GM23338 (cell line): Measurements from ENCODE around the gene C1QTNF2. TPM values are rescaled to one million over a fixed set of nuclear protein-coding genes. Genes with fewer than 3 reads are reported as not detected.
A peak's percentile ranks its signal among the peaks of the same experiment; 100 is the strongest.

Experiments used
- ATAC-seq: fragments of 200-7000 bp; cut with Tn5 transposase; 3 replicates; pipeline ENCODE4 v1.9.1; 2020
- DNase-seq: peaks from one replicate; pipeline ENCODE4 v3.0.0-alpha.2; 2015; ENCODE audit warnings: low spot score
- H2AFZ ChIP-seq: fragments of 200-600 bp; sonication (generic); 2 replicates; pipeline ENCODE4 v1.8.0; 2016; ENCODE audit warnings: antibody characterized with exemption, mild to moderate bottlenecking, moderate library complexity
- H3F3A ChIP-seq: fragments of 200-600 bp; sonication (generic); replicated peaks from 2 replicates; pipeline ENCODE4 v1.8.0; 2017; ENCODE audit warnings: antibody characterized with exemption, mixed run types, low read depth
- H3K27ac ChIP-seq: fragments of 200-600 bp; sonication (generic); 2 replicates; pipeline ENCODE4 v1.6.1; 2016; ENCODE audit warnings: low read depth
- H3K27me3 ChIP-seq: fragments of 200-600 bp; sonication (generic); 2 replicates; pipeline ENCODE4 v1.8.0; 2016; ENCODE audit warnings: mild to moderate bottlenecking, mixed run types, moderate library complexity; ENCODE audit not compliant: insufficient read depth
- H3K36me3 ChIP-seq: fragments of 200-600 bp; sonication (generic); 2 replicates; pipeline ENCODE4 v1.8.0; 2016; ENCODE audit warnings: mild to moderate bottlenecking; ENCODE audit not compliant: insufficient read depth
- H3K4me1 ChIP-seq: fragments of 200-600 bp; sonication (generic); 2 replicates; pipeline ENCODE4 v1.8.0; 2016; ENCODE audit warnings: mild to moderate bottlenecking, moderate library complexity; ENCODE audit not compliant: insufficient read depth
- H3K4me2 ChIP-seq: fragments of 200-600 bp; sonication (generic); 2 replicates; pipeline ENCODE4 v1.7.1; 2017; ENCODE audit warnings: mixed run types
- H3K4me3 ChIP-seq: fragments of 200-600 bp; sonication (generic); 2 replicates; pipeline ENCODE4 v1.6.1; 2016; ENCODE audit warnings: mixed run types
- H3K79me2 ChIP-seq: fragments of 200-600 bp; sonication (generic); replicated peaks from 2 replicates; pipeline ENCODE4 v1.8.0; 2017; ENCODE audit warnings: mild to moderate bottlenecking; ENCODE audit not compliant: insufficient read depth
- H3K9me2 ChIP-seq: fragments of 200-600 bp; sonication (generic); 2 replicates; pipeline ENCODE4 v1.8.0; 2017; ENCODE audit not compliant: insufficient read depth
- H4K20me1 ChIP-seq: fragments of 200-600 bp; sonication (generic); replicated peaks from 2 replicates; pipeline ENCODE4 v1.8.0; 2017; ENCODE audit warnings: mild to moderate bottlenecking; ENCODE audit not compliant: insufficient read depth
- H3K27ac Mint-ChIP-seq: 2 replicates; pipeline ENCODE4 v1.8.0; 2020; ENCODE audit warnings: inconsistent platforms, mild to moderate bottlenecking, moderate library complexity, mixed read lengths
- H3K27me3 Mint-ChIP-seq: 3 replicates; pipeline ENCODE4 v1.8.0; 2022; ENCODE audit warnings: low read depth, mild to moderate bottlenecking, moderate library complexity, mixed read lengths, inconsistent platforms; ENCODE audit not compliant: insufficient read depth, poor library complexity
- H3K36me3 Mint-ChIP-seq: 3 replicates; pipeline ENCODE4 v1.8.0; 2021; ENCODE audit warnings: low read depth, mild to moderate bottlenecking, inconsistent platforms, moderate library complexity, mixed read lengths
- H3K4me1 Mint-ChIP-seq: 3 replicates; pipeline ENCODE4 v1.8.0; 2020; ENCODE audit warnings: mild to moderate bottlenecking, inconsistent platforms, mixed read lengths
- H3K4me3 Mint-ChIP-seq: 3 replicates; pipeline ENCODE4 v1.8.0; 2021; ENCODE audit warnings: moderate library complexity, mild to moderate bottlenecking, inconsistent platforms, mixed read lengths
- H3K9me3 Mint-ChIP-seq: 3 replicates; pipeline ENCODE4 v1.8.0; 2020; ENCODE audit warnings: moderate library complexity, mild to moderate bottlenecking, inconsistent platforms, mixed read lengths
- CREB1 ChIP-seq: fragments of 250-450 bp; sonication (Bioruptor Pico); IDR thresholded peaks from 2 replicates; pipeline ENCODE4 v1.5.0; 2020; ENCODE audit warnings: low read depth, mild to moderate bottlenecking, moderate library complexity
- EZH2 ChIP-seq: fragments of 200-600 bp; sonication (generic); IDR thresholded peaks from one replicate; pipeline ENCODE4 v1.8.0; 2017; ENCODE audit warnings: antibody characterized with exemption, mild to moderate bottlenecking, low read depth; ENCODE audit not compliant: unreplicated experiment
- EZH2phosphoT487 ChIP-seq: fragments of 200-600 bp; sonication (generic); IDR thresholded peaks from one replicate; pipeline ENCODE4 v1.8.1; 2018; ENCODE audit warnings: antibody characterized with exemption; ENCODE audit not compliant: unreplicated experiment
- NANOG ChIP-seq: IDR thresholded peaks from 2 replicates; pipeline ENCODE4 v1.6.1; 2016; ENCODE audit warnings: antibody characterized with exemption, borderline replicate concordance
- ZNF114 ChIP-seq: fragments of 250-450 bp; sonication (Bioruptor Pico); IDR thresholded peaks from 2 replicates; pipeline ENCODE4 v1.5.0; 2020; ENCODE audit warnings: mild to moderate bottlenecking, moderate library complexity
- ZNF331 ChIP-seq: fragments of 250-450 bp; sonication (Bioruptor Pico); IDR thresholded peaks from 2 replicates; pipeline ENCODE4 v1.5.0; 2020; ENCODE audit warnings: low read depth, mild to moderate bottlenecking, moderate library complexity
- long read RNA-seq: library from polyadenylated mRNA; unstranded; transcript quantifications from one replicate; pipeline ENCODE4 v2.0.0, GENCODE V29; 2020; ENCODE audit not compliant: unreplicated experiment
- polyA plus RNA-seq: library from polyadenylated mRNA; unstranded; fragments of >200 nt; fragmentation: Nextera tagmentation; extraction: Ambion mirVana; gene quantifications from 2 replicates; pipeline ENCODE4 v1.2.1, GENCODE V29; 2016
- total RNA-seq: library from RNA; depleted of rRNA; stranded (reverse); fragments of >200 nt; shearing (Covaris generic); gene quantifications from 2 replicates; pipeline ENCODE4 v1.2.3, GENCODE V29; 2014; rRNA removed
- TF ChIP-seq, protein P1 (sequence below): IDR thresholded peaks from one replicate; pipeline ENCODE4 v1.6.1; 2018; ENCODE audit warnings: antibody characterized with exemption; ENCODE audit not compliant: unreplicated experiment
- TF ChIP-seq, protein P2 (sequence below), 2 experiments: fragments of 200-600 bp in 1 of 2; sonication (generic) in 1 of 2; conservative IDR thresholded peaks; 2 replicates each; pipeline versions ENCODE4 v1.5.1 to v1.6.1; 2016 to 2017; ENCODE audit warnings: antibody characterized with exemption in 2 of 2, low read depth in 2 of 2, mild to moderate bottlenecking in 2 of 2, moderate library complexity in 1 of 2
- TF ChIP-seq, protein P3 (sequence below): fragments of 250-450 bp; sonication (Bioruptor Pico); IDR thresholded peaks from 2 replicates; pipeline ENCODE4 v1.5.0; 2020; ENCODE audit warnings: mild to moderate bottlenecking, moderate library complexity
- TF ChIP-seq, protein P4 (sequence below): IDR thresholded peaks from 2 replicates; pipeline ENCODE4 v1.6.1; 2016; ENCODE audit warnings: antibody characterized with exemption

Gene C1QTNF2, protein sequence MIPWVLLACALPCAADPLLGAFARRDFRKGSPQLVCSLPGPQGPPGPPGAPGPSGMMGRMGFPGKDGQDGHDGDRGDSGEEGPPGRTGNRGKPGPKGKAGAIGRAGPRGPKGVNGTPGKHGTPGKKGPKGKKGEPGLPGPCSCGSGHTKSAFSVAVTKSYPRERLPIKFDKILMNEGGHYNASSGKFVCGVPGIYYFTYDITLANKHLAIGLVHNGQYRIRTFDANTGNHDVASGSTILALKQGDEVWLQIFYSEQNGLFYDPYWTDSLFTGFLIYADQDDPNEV
- 0.27 and 0.56 TPM in 2 replicates for total RNA-seq
- 0.61 and 0.92 TPM in 2 replicates for polyA plus RNA-seq
- long read RNA-seq, partial matches to known transcripts = 0 of 4 reads
- long read RNA-seq, other reads (novel, unspliced or antisense) = 2 of 4 reads

DNA sequence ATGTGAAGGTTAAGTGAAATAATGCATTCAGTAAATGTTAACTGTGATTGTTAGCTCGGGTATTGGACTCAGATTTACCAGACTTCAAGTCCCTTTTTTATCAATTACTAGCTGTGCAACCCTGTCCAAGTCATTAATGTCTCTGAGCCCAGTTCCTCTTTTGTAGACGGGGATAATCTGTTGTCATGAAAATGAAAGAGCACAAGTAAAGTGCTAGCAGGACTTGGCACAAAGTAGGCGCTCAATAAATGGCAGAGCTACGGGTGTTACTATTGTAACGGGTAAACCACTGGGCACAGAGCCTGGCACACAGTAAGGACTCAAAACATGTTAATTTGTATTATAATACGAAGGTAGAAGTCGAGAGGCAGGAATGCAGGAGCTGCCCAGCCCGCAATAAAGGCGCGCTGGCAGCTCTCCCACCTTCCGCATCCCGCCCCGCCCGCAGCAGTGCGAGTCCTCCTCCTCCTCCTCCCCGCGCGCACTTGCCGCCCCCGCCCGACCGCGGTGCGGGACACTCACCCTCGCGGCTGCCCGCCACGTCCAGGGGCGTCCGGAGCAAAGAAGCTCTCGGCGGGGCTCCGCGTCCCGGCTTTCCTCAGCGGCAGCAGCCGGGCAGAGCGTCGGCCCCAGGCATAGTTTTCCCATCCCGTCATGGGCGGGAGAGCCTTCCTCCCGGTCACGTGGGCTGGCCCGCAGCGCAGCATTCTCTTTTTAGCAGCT lies at the start of gene C1QTNF2:
TSS of gene C1QTNF2 (minus strand) at position 637 of the 723 bp plus-strand sequence. CDS start 15,615 bp downstream, outside the sequence.
- Histone ChIP-seq H3K27me3 (peaks cover 30% of the 10 kb centered on the region), H3K4me2 (peak within 1 kb of the TSS; percentile 96), H3K27ac (no peak within 1 kb of the TSS), H3K9me2 (no peaks in the 10 kb centered on the region), H4K20me1 (no peaks in the 10 kb centered on the region), H3K4me1 (peaks cover 5% of the 10 kb centered on the region; the same call in 1 of the 2 replicates), H3K4me3 (peak within 1 kb of the TSS; percentile 73), H2AFZ (peak within 1 kb of the TSS; percentile 100), H3F3A (no peaks in the 10 kb centered on the region), H3K79me2 (no peaks in the 10 kb centered on the region), H3K36me3 (no peaks in the 10 kb centered on the region)
- Mint-ChIP-seq H3K27ac (no peak within 1 kb of the TSS), H3K9me3 (no peaks in the 10 kb centered on the region), H3K4me1 (peaks cover 9% of the 10 kb centered on the region), H3K27me3 (peaks cover 12% of the 10 kb centered on the region), H3K36me3 (no peaks in the 10 kb centered on the region), H3K4me3 (peak within 1 kb of the TSS; percentile 68)
- ATAC-seq (peak; percentile 91), DNase-seq (peak; percentile 85)
- TF ChIP-seq EZH2 (no peak), NANOG (no peak), ZNF114 (CRISPR knock-in tag) (no peak), EZH2phosphoT487 (no peak), CREB1 (no peak; the same call in 1 of the 2 replicates), ZNF331 (CRISPR knock-in tag) (no peak)
- TF ChIP-seq, protein P1, sequence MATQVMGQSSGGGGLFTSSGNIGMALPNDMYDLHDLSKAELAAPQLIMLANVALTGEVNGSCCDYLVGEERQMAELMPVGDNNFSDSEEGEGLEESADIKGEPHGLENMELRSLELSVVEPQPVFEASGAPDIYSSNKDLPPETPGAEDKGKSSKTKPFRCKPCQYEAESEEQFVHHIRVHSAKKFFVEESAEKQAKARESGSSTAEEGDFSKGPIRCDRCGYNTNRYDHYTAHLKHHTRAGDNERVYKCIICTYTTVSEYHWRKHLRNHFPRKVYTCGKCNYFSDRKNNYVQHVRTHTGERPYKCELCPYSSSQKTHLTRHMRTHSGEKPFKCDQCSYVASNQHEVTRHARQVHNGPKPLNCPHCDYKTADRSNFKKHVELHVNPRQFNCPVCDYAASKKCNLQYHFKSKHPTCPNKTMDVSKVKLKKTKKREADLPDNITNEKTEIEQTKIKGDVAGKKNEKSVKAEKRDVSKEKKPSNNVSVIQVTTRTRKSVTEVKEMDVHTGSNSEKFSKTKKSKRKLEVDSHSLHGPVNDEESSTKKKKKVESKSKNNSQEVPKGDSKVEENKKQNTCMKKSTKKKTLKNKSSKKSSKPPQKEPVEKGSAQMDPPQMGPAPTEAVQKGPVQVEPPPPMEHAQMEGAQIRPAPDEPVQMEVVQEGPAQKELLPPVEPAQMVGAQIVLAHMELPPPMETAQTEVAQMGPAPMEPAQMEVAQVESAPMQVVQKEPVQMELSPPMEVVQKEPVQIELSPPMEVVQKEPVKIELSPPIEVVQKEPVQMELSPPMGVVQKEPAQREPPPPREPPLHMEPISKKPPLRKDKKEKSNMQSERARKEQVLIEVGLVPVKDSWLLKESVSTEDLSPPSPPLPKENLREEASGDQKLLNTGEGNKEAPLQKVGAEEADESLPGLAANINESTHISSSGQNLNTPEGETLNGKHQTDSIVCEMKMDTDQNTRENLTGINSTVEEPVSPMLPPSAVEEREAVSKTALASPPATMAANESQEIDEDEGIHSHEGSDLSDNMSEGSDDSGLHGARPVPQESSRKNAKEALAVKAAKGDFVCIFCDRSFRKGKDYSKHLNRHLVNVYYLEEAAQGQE = no peak
- TF ChIP-seq, protein P2, sequence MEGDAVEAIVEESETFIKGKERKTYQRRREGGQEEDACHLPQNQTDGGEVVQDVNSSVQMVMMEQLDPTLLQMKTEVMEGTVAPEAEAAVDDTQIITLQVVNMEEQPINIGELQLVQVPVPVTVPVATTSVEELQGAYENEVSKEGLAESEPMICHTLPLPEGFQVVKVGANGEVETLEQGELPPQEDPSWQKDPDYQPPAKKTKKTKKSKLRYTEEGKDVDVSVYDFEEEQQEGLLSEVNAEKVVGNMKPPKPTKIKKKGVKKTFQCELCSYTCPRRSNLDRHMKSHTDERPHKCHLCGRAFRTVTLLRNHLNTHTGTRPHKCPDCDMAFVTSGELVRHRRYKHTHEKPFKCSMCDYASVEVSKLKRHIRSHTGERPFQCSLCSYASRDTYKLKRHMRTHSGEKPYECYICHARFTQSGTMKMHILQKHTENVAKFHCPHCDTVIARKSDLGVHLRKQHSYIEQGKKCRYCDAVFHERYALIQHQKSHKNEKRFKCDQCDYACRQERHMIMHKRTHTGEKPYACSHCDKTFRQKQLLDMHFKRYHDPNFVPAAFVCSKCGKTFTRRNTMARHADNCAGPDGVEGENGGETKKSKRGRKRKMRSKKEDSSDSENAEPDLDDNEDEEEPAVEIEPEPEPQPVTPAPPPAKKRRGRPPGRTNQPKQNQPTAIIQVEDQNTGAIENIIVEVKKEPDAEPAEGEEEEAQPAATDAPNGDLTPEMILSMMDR (conservative IDR thresholded peaks at IDR 0.05; ENCODE audit: low read depth in 2 of 2) = no peak
- TF ChIP-seq, protein P3, sequence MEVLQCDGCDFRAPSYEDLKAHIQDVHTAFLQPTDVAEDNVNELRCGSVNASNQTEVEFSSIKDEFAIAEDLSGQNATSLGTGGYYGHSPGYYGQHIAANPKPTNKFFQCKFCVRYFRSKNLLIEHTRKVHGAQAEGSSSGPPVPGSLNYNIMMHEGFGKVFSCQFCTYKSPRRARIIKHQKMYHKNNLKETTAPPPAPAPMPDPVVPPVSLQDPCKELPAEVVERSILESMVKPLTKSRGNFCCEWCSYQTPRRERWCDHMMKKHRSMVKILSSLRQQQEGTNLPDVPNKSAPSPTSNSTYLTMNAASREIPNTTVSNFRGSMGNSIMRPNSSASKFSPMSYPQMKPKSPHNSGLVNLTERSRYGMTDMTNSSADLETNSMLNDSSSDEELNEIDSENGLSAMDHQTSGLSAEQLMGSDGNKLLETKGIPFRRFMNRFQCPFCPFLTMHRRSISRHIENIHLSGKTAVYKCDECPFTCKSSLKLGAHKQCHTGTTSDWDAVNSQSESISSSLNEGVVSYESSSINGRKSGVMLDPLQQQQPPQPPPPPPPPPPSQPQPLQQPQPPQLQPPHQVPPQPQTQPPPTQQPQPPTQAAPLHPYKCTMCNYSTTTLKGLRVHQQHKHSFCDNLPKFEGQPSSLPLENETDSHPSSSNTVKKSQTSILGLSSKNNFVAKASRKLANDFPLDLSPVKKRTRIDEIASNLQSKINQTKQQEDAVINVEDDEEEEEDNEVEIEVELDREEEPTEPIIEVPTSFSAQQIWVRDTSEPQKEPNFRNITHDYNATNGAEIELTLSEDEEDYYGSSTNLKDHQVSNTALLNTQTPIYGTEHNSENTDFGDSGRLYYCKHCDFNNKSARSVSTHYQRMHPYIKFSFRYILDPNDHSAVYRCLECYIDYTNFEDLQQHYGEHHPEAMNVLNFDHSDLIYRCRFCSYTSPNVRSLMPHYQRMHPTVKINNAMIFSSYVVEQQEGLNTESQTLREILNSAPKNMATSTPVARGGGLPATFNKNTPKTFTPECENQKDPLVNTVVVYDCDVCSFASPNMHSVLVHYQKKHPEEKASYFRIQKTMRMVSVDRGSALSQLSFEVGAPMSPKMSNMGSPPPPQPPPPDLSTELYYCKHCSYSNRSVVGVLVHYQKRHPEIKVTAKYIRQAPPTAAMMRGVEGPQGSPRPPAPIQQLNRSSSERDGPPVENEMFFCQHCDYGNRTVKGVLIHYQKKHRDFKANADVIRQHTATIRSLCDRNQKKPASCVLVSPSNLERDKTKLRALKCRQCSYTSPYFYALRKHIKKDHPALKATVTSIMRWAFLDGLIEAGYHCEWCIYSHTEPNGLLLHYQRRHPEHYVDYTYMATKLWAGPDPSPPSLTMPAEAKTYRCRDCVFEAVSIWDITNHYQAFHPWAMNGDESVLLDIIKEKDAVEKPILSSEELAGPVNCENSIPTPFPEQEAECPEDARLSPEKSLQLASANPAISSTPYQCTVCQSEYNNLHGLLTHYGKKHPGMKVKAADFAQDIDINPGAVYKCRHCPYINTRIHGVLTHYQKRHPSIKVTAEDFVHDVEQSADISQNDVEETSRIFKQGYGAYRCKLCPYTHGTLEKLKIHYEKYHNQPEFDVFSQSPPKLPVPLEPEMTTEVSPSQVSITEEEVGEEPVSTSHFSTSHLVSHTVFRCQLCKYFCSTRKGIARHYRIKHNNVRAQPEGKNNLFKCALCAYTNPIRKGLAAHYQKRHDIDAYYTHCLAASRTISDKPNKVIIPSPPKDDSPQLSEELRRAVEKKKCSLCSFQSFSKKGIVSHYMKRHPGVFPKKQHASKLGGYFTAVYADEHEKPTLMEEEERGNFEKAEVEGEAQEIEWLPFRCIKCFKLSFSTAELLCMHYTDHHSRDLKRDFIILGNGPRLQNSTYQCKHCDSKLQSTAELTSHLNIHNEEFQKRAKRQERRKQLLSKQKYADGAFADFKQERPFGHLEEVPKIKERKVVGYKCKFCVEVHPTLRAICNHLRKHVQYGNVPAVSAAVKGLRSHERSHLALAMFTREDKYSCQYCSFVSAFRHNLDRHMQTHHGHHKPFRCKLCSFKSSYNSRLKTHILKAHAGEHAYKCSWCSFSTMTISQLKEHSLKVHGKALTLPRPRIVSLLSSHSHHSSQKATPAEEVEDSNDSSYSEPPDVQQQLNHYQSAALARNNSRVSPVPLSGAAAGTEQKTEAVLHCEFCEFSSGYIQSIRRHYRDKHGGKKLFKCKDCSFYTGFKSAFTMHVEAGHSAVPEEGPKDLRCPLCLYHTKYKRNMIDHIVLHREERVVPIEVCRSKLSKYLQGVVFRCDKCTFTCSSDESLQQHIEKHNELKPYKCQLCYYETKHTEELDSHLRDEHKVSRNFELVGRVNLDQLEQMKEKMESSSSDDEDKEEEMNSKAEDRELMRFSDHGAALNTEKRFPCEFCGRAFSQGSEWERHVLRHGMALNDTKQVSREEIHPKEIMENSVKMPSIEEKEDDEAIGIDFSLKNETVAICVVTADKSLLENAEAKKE = no peak
- TF ChIP-seq, protein P4, sequence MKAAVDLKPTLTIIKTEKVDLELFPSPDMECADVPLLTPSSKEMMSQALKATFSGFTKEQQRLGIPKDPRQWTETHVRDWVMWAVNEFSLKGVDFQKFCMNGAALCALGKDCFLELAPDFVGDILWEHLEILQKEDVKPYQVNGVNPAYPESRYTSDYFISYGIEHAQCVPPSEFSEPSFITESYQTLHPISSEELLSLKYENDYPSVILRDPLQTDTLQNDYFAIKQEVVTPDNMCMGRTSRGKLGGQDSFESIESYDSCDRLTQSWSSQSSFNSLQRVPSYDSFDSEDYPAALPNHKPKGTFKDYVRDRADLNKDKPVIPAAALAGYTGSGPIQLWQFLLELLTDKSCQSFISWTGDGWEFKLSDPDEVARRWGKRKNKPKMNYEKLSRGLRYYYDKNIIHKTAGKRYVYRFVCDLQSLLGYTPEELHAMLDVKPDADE = no peak
